Transverse colon (tissue), 4 donors: Measurements from ENCODE around the gene TSPAN9.

Source experiments
- CTCF ChIP-seq, 5 experiments: fragments of 200-600 bp in 3 of 5; fragments of 450-650 bp in 2 of 5; sonication (generic) in 3 of 5; IDR thresholded peaks; 1 replicate in 2 of 5; 2 replicates in 3 of 5; pipeline ENCODE4 v1.5.1; 2016 to 2017; ENCODE audit warnings: antibody characterized with exemption in 5 of 5, inconsistent platforms in 3 of 5, mild to moderate bottlenecking in 2 of 5, moderate library complexity in 1 of 5
- POLR2AphosphoS5 ChIP-seq, 3 donors: sonication (generic); formaldehyde crosslinking; IDR thresholded peaks; one replicate each; pipeline ENCODE4 v1.6.1; 2016; ENCODE audit warnings: antibody characterized with exemption in 3 of 3

- TF ChIP-seq CTCF (IDR thresholded peaks at IDR 0.05) (no peak), POLR2AphosphoS5 (IDR thresholded peaks at IDR 0.05) (no peak)
Observed at GRCh38 chr12:3110578-3110977, 33.4 kb downstream of the TSPAN9 start.
